Lower leg skin (tissue), 4 donors: ENCODE data around the gene KLRC1. TPM values are rescaled to one million over a fixed set of nuclear protein-coding genes. Genes with fewer than 3 reads are reported as not detected.
"Not testable (repeated sequence)": the region's sequence is repeated elsewhere in the genome, so short reads cannot be mapped to it uniquely, and the experiment has no call there.

ENCODE experiments used
- DNase-seq, 2 donors: peaks; one replicate each; pipeline ENCODE4 v3.0.0-alpha.2; 2019; ENCODE audit warnings: low spot score in 2 of 2
- H3K4me3 ChIP-seq: fragments of 200-600 bp; sonication (generic); 2 replicates; pipeline ENCODE4 v1.5.1; 2017; ENCODE audit warnings: mild to moderate bottlenecking, low read depth; ENCODE audit not compliant: poor library complexity, severe bottlenecking
- POLR2A ChIP-seq, 2 donors: fragments of 450-650 bp; IDR thresholded peaks; one replicate each; pipeline ENCODE4 v1.6.1; 2016 to 2017; ENCODE audit warnings: antibody characterized with exemption in 2 of 2, mild to moderate bottlenecking in 1 of 2, moderate library complexity in 1 of 2
- WGBS, 2 donors: methylation state at CpG; one replicate each; pipeline ENCODE4 v1.1.5; 2018; 5-methylcytosine and 5-hydroxymethylcytosine counted together
- intact Hi-C: fragments of 100-400 bp; cut with DNase I; formaldehyde crosslinking; loops from one replicate; pipeline ENCODE4 v1.15.0; 2023; ENCODE audit warnings: low total_unique reads
- total RNA-seq, 4 donors: library from RNA; depleted of rRNA; stranded (reverse); fragments of >200 nt; gene quantifications; one replicate each; pipeline ENCODE4 v1.1.0, GENCODE V29; 2016
- TF ChIP-seq, protein P1 (sequence below), 3 donors: fragments of 450-650 bp; IDR thresholded peaks; one replicate each; pipeline ENCODE4 v1.5.1; 2016; ENCODE audit warnings: antibody characterized with exemption in 3 of 3, mild to moderate bottlenecking in 3 of 3, moderate library complexity in 2 of 3

KLRC1 gene
- total RNA-seq, 4 donors from 2014 or later: not detected

DNA sequence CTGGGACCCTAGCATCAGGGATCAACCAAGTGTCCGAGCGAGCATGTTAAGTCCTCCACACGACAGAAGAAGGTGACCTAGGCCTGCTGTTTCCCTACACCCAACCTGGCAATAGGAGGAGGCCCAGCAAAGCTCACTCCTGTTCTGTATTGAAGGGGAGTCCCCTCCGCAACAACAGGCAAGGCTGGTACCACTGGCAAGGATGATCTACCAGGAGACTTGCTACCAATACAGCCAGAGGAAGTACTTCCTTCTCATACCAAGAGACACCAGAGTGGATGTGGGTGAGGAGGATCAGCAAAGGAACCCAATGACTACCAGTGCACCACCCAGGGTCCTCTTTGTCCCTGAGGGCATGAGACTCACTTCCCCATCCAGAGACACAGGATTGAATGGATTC lies 4.9 kb downstream of the KLRC1 start:
- no peak for TF ChIP-seq POLR2A (IDR thresholded peaks at IDR 0.05)
- TF ChIP-seq, protein P1, sequence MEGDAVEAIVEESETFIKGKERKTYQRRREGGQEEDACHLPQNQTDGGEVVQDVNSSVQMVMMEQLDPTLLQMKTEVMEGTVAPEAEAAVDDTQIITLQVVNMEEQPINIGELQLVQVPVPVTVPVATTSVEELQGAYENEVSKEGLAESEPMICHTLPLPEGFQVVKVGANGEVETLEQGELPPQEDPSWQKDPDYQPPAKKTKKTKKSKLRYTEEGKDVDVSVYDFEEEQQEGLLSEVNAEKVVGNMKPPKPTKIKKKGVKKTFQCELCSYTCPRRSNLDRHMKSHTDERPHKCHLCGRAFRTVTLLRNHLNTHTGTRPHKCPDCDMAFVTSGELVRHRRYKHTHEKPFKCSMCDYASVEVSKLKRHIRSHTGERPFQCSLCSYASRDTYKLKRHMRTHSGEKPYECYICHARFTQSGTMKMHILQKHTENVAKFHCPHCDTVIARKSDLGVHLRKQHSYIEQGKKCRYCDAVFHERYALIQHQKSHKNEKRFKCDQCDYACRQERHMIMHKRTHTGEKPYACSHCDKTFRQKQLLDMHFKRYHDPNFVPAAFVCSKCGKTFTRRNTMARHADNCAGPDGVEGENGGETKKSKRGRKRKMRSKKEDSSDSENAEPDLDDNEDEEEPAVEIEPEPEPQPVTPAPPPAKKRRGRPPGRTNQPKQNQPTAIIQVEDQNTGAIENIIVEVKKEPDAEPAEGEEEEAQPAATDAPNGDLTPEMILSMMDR (IDR thresholded peaks at IDR 0.05): no peak
- 84 to 93% methylated on average over 4 of the region's 4 CpGs for WGBS, 2 donors
- intact Hi-C loops: no loop called here
- H3K4me3 ChIP-seq: no peak overlapping the region
- no peak for DNase-seq

DNA sequence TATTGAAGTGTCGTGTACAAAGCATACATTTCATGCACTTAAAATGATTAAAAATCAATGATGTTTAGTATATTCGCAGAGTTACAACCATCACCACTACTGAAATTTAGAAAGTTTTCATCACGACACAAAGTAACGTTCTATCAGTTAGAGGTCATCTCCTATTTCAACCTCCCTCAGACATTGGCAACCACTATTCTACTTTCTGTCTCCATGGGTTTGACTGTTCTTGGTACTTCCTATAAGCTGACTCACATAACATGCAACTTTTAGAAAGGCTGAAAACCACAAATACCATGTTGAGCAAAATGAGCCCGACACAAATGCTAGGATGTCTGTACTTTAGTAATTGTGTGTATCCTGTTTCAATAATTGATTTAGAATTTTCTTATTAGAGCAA lies 7.1 kb downstream of the KLRC1 start:
- intact Hi-C loops, DNase-seq, H3K4me3 ChIP-seq: not testable (repeated sequence)
- WGBS, 2 donors: 87 to 88% methylated on average over 5 of the region's 5 CpGs

DNA sequence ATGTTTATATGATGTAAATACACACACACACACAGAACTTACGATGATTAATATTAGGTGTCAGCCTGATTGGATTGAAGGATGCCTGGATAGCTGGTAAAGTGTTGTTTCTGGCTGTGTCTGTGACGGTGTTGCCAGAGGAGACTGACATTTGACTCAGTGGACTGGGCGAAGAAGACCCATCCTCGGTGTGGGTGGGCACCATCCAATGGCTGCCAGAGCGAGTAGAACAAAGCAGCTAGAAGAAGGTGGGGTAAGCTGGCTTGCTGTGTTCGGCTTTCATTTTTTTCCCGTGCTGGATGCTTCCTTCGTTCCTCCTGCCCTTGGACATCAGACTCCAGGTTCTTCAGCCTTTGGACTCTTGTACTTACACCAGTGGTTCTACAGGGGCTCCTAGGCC lies 12.0 kb downstream of the KLRC1 start:
- DNase-seq, intact Hi-C loops: not testable (repeated sequence)
- 91% methylated on average over 8 of the region's 8 CpGs for WGBS, 2 donors

DNA sequence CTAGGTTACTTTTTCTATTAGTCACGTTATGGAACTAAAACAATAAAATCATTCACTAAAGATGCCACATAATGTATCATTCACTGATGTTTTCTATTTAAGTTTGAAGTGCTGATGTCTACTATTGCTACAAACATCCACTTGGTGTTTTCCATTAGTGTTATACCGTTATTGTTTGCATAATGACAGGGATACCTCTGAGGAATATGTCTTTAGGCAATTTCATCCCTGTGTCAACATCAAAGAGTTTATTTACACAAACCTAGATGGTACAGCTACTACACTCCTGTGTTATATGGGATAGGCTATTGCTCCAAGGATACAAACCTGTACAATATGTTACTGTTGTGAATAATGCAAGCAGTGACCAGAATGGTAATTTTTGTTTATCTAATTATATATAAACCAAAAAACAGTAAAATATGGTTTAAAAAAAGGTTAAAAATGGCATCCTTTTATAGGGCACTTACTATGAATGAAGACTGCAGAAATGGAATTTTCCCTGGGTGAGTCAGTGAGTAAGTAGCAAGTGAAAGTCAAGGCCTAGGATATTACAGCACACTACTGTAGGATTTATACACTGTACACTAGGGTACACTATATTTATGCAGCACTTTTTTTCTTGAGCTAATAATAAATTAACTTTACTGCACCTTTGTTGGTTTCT lies 13.4 kb downstream of the KLRC1 start:
- 63 to 65% methylated on average over 2 of the region's 2 CpGs for WGBS, 2 donors
- H3K4me3 ChIP-seq, DNase-seq, intact Hi-C loops: not testable (repeated sequence)

More for the DNA sequence above, 12.0 kb downstream of the KLRC1 start:
- not testable (repeated sequence) for H3K4me3 ChIP-seq

DNA sequence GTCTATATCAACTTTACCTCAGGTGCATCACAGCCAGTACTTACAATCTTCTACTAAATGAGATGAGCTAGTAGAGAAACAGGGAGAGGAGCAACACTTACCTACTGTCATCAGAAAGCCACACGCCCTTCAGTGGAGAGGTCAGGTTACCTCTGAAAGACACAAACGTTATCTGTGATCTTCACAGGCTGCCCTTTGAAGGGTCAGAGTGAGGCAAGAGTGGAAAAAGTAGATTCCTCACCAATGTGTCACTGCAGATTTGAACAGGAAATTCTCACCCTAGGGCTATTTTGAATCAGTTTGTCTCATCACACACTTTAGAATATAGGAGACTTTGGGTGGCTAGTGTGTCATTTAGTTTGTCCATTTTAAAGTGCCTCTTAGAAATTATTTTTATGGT lies 15.6 kb downstream of the KLRC1 start:
- WGBS, 2 donors: 40% methylated on average over 2 of the region's 2 CpGs; no CpG with 5 or more reads in 1 of the 2 donors
- intact Hi-C loops: not testable (repeated sequence)

DNA sequence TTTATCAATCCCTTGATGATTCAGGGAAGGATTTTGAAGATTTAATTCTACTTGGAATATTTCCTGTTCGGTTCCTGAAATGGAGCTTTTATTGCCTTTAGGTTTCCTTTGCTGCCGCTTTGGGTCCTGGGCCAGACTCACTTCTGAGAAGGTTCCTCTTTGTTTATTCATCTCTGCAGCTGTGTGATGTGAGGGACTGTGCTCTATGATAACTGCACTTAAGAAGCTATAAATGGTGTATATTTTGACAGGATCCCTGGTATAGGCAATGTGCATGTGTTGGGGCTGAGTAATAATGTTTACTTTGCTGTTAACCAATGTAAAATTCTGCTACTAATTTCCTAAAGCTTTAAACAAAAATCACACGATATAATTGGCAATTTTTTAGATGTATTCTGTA lies 17.4 kb downstream of the KLRC1 start, which contains the start of gene KLRC2:
Gene KLRC2, minus strand, starts transcription at position 195 of the 400 bp plus-strand sequence. Its CDS starts 24 bp downstream, at position 171.
- H3K4me3 ChIP-seq, DNase-seq, intact Hi-C loops: not testable (repeated sequence)
- WGBS, 2 donors: 50 to 56% methylated on average over 3 of the region's 3 CpGs

More for the DNA sequence above, 15.6 kb downstream of the KLRC1 start:
- H3K4me3 ChIP-seq, DNase-seq: not testable (repeated sequence)

DNA sequence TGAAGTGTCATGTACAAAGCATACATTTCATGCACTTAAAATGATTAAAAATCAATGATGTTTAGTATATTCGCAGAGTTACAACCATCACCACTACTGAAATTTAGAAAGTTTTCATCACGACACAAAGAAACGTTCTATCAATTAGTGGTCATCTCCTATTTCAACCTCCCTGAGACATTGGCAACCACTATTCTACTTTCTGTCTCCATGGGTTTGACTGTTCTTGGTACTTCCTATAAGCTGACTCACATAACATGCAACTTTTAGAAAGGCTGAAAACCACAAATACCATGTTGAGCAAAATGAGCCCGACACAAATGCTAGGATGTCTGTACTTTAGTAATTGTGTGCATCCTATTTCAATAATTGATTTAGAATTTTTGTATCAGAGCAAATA lies 22.6 kb downstream of the KLRC1 start:
- WGBS, 2 donors: 81 to 90% methylated on average over 4 of the region's 4 CpGs
- H3K4me3 ChIP-seq, DNase-seq, intact Hi-C loops: not testable (repeated sequence)

DNA sequence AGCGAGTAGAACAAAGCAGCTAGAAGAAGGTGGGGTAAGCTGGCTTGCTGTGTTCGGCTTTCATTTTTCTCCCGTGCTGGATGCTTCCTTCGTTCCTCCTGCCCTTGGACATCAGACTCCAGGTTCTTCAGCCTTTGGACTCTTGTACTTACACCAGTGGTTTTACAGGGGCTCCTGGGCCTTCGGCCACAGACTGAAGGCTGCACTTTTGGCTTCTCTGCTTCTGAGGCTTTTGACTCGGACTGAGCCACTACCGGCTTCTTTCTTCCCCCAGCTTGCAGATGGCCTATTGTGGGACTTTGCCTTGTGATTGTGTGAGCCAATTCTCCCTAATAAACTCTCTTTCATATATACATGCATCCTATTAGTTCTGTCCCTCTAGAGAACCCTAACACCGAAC lies 27.2 kb downstream of the KLRC1 start:
- H3K4me3 ChIP-seq, DNase-seq, intact Hi-C loops: not testable (repeated sequence)
- WGBS, 2 donors: 95 to 97% methylated on average over 7 of the region's 8 CpGs

DNA sequence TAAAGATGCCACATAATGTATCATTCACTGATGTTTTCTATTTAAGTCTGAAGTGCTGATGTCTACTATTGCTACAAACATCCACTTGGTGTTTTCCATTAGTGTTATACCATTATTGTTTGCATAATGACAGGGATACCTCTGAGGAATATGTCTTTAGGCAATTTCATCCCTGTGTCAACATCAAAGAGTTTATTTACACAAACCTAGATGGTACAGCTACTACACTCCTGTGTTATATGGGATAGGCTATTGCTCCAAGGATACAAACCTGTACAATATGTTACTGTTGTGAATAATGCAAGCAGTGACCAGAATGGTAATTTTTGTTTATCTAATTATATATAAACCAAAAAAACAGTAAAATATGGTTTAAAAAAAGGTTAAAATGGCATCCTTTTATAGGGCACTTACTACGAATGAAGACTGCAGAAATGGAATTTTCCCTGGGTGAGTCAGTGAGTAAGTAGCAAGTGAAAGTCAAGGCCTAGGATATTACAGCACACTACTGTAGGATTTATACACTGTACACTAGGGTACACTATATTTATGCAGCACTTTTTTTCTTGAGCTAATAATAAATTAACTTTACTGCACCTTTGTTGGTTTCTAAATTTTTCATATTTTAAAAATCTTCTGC lies 28.8 kb downstream of the KLRC1 start:
- H3K4me3 ChIP-seq, intact Hi-C loops, DNase-seq: not testable (repeated sequence)
- WGBS, 2 donors: 60 to 80% methylated on average over 1 of the region's 1 CpG

DNA sequence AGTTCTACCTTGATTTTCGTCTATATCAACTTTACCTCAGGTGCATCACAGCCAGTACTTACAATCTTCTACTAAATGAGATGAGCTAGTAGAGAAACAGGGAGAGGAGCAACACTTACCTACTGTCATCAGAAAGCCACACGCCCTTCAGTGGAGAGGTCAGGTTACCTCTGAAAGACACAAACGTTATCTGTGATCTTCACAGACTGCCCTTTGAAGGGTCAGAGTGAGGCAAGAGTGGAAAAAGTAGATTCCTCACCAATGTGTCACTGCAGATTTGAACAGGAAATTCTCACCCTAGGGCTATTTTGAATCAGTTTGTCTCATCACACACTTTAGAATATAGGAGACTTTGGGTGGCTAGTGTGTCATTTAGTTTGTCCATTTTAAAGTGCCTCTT lies 31.0 kb downstream of the KLRC1 start:
- H3K4me3 ChIP-seq, DNase-seq, intact Hi-C loops: not testable (repeated sequence)
- WGBS, 2 donors: 39 to 49% methylated on average over 2 of the region's 3 CpGs

DNA sequence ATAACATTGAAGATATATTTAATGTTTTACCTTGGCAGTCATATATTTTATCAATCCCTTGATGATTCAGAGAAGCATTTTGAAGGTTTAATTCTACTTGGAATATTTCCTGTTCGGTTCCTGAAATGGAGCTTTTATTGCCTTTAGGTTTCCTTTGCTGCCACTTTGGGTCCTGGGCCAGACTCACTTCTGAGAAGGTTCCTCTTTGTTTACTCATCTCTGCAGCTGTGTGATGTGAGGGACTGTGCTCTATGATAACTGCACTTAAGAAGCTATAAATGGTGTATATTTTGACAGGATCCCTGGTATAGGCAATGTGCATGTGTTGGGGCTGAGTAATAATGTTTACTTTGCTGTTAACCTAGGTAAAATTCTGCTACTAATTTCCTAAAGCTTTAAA lies 32.8 kb downstream of the KLRC1 start, which contains the start of gene KLRC3:
Gene KLRC3, minus strand, starts transcription at position 262 of the 400 bp plus-strand sequence. Its CDS starts 45 bp downstream, at position 217.
- intact Hi-C loops, H3K4me3 ChIP-seq, DNase-seq: not testable (repeated sequence)
- WGBS, 2 donors: 25 to 63% methylated on average over 1 of the region's 1 CpG
